ENCODE data around the gene IPP. TPM values are rescaled to one million over a fixed set of nuclear protein-coding genes. Genes with fewer than 3 reads are reported as not detected.
A peak's percentile ranks its signal among the peaks of the same experiment; 100 is the strongest.

The IPP gene
- total and polyA plus RNA-seq, 2 of the 8 experiments (the other 6 are each of a cell fraction or from before 2014, with no cell fraction given), result 1.4 to 5.6 TPM

DNA sequence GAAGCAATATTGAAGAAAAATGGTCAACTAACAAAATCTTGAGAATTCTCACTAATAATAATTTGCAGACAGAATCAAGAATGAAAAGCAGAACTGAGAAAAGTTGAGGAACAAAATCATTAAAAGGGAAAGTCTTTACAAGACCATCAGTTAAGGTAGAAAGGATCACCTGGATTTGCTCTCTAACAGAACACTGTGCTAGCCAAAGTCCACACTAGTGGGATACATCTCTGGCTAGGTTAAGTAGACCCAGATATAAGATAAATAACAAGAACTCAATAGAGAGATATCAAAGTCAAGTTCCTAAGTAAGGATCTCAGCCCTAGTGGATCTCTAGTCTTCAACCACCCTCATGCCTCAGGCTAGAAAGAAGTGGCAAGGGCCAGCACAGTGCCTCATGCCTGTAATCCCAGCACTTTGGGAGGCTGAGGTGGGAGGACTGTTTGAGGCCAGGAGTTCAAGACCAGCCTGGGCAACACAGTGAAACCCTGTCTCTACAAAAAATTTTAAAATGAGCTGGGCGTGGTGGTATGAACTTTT, 19.6 kb downstream of the IPP start:
- ChIA-PET POLR2A (ENCODE audit: partially characterized antibody) (interaction anchor here (0.9 to 1.4 kb wide), 2 partner anchors 34 to 146 kb away, joined by 3 to 4 read pairs; no protein-coding TSS in a partner anchor), CTCF (ENCODE audit: partially characterized antibody) (no interaction called here)
- Histone ChIP-seq H3K18ac (ENCODE audit: extremely low read depth, low read length) (no peak overlapping the region), H4K91ac (replicated peaks; ENCODE audit: insufficient read length, low read length) (no peak overlapping the region), H3K27ac (ENCODE audit: low read depth, low read length) (no peak overlapping the region), H3K14ac (ENCODE audit: insufficient read length) (no peak overlapping the region), H3K36me3 (ENCODE audit: control insufficient read depth in 2 of 4, insufficient read depth in 4 of 4, low read length in 3 of 4) (no peaks in the 10 kb centered on the region), H4K8ac (ENCODE audit: extremely low read depth, insufficient read depth, low read length) (no peak overlapping the region), H3K4me1 (replicated peaks in 1 of 4; ENCODE audit: control insufficient read depth in 3 of 4, insufficient read depth in 4 of 4, low read length in 3 of 4) (peaks cover 0 to 4% (median 3%) of the 10 kb centered on the region in 4 experiments; a peak in 3 of 7 replicates), H3K27me3 (replicated peaks in 1 of 4; ENCODE audit: control insufficient read depth in 3 of 4, extremely low read depth in 1 of 4, insufficient read depth in 3 of 4, low read length in 3 of 4) (no peaks in the 10 kb centered on the region), H3K56ac (replicated peaks; ENCODE audit: insufficient read length, low read depth, low read length) (no peak overlapping the region), H3K4ac (replicated peaks; ENCODE audit: insufficient read length, low read depth, low read length) (no peak overlapping the region), H3K79me2 (ENCODE audit: control insufficient read depth in 1 of 2, insufficient read depth in 2 of 2, low read length in 2 of 2) (no peaks in the 10 kb centered on the region), H3K23ac (ENCODE audit: insufficient read length) (no peak overlapping the region), H3K23me2 (ENCODE audit: low read depth, low read length) (no peaks in the 10 kb centered on the region; the same call in 1 of the 2 replicates), H2BK15ac (ENCODE audit: low read length) (no peak overlapping the region), H2AK5ac (ENCODE audit: low read depth, low read length) (no peak overlapping the region), H2BK12ac (ENCODE audit: low read depth, low read length) (no peak overlapping the region), H3K4me3 (ENCODE audit: extremely low read depth in 1 of 4, insufficient read depth in 2 of 4, low read depth in 3 of 4, low read length in 4 of 4) (no peak overlapping the region), H2BK120ac (replicated peaks; ENCODE audit: low read depth, low read length) (no peak overlapping the region), H3K4me2 (ENCODE audit: insufficient read depth in 1 of 2, low read depth in 2 of 2, low read length in 2 of 2) (peak overlapping the region in 1 of 2 experiments; percentile 15; a peak in 1 of 4 replicates), H3K79me1 (ENCODE audit: low read depth, low read length) (no peaks in the 10 kb centered on the region), H3K9me3 (ENCODE audit: insufficient read depth in 2 of 2, low read depth in 1 of 2, low read length in 1 of 2) (no peaks in the 10 kb centered on the region), H3K9ac (replicated peaks in 1 of 4; ENCODE audit: extremely low read depth in 1 of 4, low read depth in 3 of 4, low read length in 3 of 4) (no peak overlapping the region), H4K5ac (ENCODE audit: insufficient read length, low read depth, low read length) (no peak overlapping the region), H2BK5ac (ENCODE audit: low read depth, low read length) (no peak overlapping the region), H4K20me1 (replicated peaks in 1 of 2; ENCODE audit: control insufficient read depth in 1 of 2, insufficient read depth in 2 of 2, low read length in 2 of 2) (no peaks in the 10 kb centered on the region), H2BK20ac (ENCODE audit: low read length) (no peak overlapping the region), H2AFZ (ENCODE audit: low read length) (no peak overlapping the region)
- 100% methylated on average over 1 of the region's 1 CpG; no CpG with 5 or more reads in 1 of the 2 experiments for WGBS, 2 experiments (ENCODE audit: extremely low coverage in 1 of 2, insufficient coverage in 1 of 2, insufficient read length in 1 of 2, insufficient replicate concordance in 2 of 2, low coverage in 1 of 2, low lambda C conversion rate in 2 of 2, missing lambda C conversion rate in 1 of 2)
- no peak for DNase-seq (ENCODE audit: low read depth in 1 of 2, low spot score in 2 of 2)
- FAIRE-seq, result no peak
- TF ChIP-seq ASH2L (IDR thresholded peaks at IDR 0.05; ENCODE audit: low read length) (no peak), TBP (IDR thresholded peaks at IDR 0.05; ENCODE audit: low read depth, low read length) (no peak), FOSL1 (IDR thresholded peaks at IDR 0.05; ENCODE audit: insufficient read depth, low read depth, low read length) (no peak), PHF8 (conservative IDR thresholded peaks at IDR 0.05; ENCODE audit: low read depth, low read length) (no peak), SP4 (IDR thresholded peaks at IDR 0.05; ENCODE audit: low read length) (no peak), POU5F1 (IDR thresholded peaks at IDR 0.05; ENCODE audit: low read depth, low read length) (no peak), KDM4A (IDR thresholded peaks at IDR 0.05; ENCODE audit: low read depth, low read length, severe bottlenecking) (no peak), KDM1A (IDR thresholded peaks at IDR 0.05; ENCODE audit: borderline replicate concordance, low read length) (no peak), GTF2F1 (IDR thresholded peaks at IDR 0.05; ENCODE audit: borderline replicate concordance, low read depth, low read length) (no peak), SRF (IDR thresholded peaks at IDR 0.05; ENCODE audit: low read depth, low read length) (no peak), BRCA1 (IDR thresholded peaks at IDR 0.05; ENCODE audit: low read depth, low read length) (no peak), CHD2 (IDR thresholded peaks at IDR 0.05; ENCODE audit: low read length) (no peak)
- TF ChIP-seq, protein P1, sequence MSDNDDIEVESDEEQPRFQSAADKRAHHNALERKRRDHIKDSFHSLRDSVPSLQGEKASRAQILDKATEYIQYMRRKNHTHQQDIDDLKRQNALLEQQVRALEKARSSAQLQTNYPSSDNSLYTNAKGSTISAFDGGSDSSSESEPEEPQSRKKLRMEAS (IDR thresholded peaks at IDR 0.05), result no peak
- TF ChIP-seq, protein P2, sequence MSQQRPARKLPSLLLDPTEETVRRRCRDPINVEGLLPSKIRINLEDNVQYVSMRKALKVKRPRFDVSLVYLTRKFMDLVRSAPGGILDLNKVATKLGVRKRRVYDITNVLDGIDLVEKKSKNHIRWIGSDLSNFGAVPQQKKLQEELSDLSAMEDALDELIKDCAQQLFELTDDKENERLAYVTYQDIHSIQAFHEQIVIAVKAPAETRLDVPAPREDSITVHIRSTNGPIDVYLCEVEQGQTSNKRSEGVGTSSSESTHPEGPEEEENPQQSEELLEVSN (IDR thresholded peaks at IDR 0.05), result no peak
